ENCODE data around the gene EPHA10. TPM values are rescaled to one million over a fixed set of nuclear protein-coding genes. Genes with fewer than 3 reads are reported as not detected.

Gene EPHA10
- total RNA-seq, 1 experiment from 2014 or later = 1.0 TPM

DNA sequence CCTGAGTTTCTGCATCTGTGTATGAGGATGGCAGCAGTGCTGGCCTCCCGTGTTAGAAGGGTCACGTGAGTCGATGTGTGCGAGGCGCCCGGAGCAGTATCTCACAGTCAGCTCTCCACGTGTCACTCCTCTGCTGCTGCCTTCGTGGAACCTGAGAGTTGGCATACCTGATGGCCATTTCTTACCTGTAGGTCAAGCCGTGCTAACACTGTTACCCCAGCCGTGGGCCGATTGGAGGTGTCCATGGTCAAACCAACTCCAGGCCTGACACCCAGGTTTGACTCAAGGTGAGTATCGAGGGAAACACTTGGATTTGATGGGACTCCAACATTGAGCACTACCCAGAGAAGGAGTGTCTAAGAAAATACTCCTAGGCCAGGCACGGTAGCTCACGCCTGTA lies 61.9 kb downstream of the EPHA10 start:
- no peak for DNase-seq (ENCODE audit: unreplicated experiment)
- Mint-ChIP-seq H3K4me1 (ENCODE audit: insufficient read depth, unreplicated experiment) (no peaks in the 10 kb centered on the region), H3K9me3 (ENCODE audit: unreplicated experiment) (no peaks in the 10 kb centered on the region), H3K27me3 (ENCODE audit: insufficient read depth, unreplicated experiment) (no peaks in the 10 kb centered on the region), H3K27ac (ENCODE audit: low read depth, unreplicated experiment) (no peak overlapping the region), H3K36me3 (ENCODE audit: insufficient read depth, unreplicated experiment) (peaks cover 57% of the 10 kb centered on the region), H3K4me3 (ENCODE audit: unreplicated experiment) (no peak overlapping the region)
- no TSS peak for BruUV-seq (replicated peaks)
- CTCF ChIA-PET = interaction anchor here (0.6 to 1.2 kb wide), 3 partner anchors 44 to 157 kb away, joined by 3 to 5 read pairs (median 3); no protein-coding TSS in a partner anchor
- intact Hi-C loops (cut with micrococcal nuclease) = no loop called here
- POLR2A ChIA-PET = no interaction called here
- TF ChIP-seq, protein P1, sequence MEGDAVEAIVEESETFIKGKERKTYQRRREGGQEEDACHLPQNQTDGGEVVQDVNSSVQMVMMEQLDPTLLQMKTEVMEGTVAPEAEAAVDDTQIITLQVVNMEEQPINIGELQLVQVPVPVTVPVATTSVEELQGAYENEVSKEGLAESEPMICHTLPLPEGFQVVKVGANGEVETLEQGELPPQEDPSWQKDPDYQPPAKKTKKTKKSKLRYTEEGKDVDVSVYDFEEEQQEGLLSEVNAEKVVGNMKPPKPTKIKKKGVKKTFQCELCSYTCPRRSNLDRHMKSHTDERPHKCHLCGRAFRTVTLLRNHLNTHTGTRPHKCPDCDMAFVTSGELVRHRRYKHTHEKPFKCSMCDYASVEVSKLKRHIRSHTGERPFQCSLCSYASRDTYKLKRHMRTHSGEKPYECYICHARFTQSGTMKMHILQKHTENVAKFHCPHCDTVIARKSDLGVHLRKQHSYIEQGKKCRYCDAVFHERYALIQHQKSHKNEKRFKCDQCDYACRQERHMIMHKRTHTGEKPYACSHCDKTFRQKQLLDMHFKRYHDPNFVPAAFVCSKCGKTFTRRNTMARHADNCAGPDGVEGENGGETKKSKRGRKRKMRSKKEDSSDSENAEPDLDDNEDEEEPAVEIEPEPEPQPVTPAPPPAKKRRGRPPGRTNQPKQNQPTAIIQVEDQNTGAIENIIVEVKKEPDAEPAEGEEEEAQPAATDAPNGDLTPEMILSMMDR (IDR thresholded peaks at IDR 0.05; ENCODE audit: unreplicated experiment) = no peak

DNA sequence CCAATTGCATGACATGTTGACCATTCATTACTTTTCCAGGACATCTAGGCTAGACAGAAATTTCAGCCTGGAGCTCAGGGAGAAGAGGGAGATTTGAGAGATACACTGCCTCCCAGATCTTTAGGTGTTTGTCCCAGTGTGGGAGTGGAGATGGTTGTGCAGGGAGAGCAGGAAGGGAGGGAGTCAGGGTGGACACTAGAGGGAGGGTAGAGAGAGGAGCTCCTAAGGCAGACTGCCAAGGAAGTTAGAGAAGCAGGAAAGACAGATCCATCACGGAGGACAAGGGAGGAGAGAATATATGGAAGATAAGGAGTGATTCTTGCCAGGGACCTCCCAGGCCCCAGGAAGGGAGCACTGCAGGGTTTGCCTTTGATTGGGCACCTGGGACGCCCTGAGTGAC lies 63.9 kb downstream of the EPHA10 start:
- TF ChIP-seq, protein P1 (IDR thresholded peaks at IDR 0.05; ENCODE audit: unreplicated experiment) = no peak
- Mint-ChIP-seq H3K27me3 (ENCODE audit: insufficient read depth, unreplicated experiment) (no peaks in the 10 kb centered on the region), H3K4me1 (ENCODE audit: insufficient read depth, unreplicated experiment) (no peaks in the 10 kb centered on the region), H3K27ac (ENCODE audit: low read depth, unreplicated experiment) (no peak overlapping the region), H3K36me3 (ENCODE audit: insufficient read depth, unreplicated experiment) (peaks cover 52% of the 10 kb centered on the region), H3K4me3 (ENCODE audit: unreplicated experiment) (no peak overlapping the region), H3K9me3 (ENCODE audit: unreplicated experiment) (no peaks in the 10 kb centered on the region)
- DNase-seq (ENCODE audit: unreplicated experiment) = no peak
- BruUV-seq (replicated peaks) = no TSS peak
- CTCF ChIA-PET = interaction anchor here (1.9 kb wide), 1 partner anchor 10 kb away, joined by 6 read pairs; a partner anchor contains a TSS
- POLR2A ChIA-PET = interaction anchor here (1.0 to 1.8 kb wide), 2 partner anchors 9 to 10 kb away, joined by 3 to 4 read pairs; partner anchors contain the start of gene CDCA8
- intact Hi-C loops (cut with micrococcal nuclease) = no loop called here

DNA sequence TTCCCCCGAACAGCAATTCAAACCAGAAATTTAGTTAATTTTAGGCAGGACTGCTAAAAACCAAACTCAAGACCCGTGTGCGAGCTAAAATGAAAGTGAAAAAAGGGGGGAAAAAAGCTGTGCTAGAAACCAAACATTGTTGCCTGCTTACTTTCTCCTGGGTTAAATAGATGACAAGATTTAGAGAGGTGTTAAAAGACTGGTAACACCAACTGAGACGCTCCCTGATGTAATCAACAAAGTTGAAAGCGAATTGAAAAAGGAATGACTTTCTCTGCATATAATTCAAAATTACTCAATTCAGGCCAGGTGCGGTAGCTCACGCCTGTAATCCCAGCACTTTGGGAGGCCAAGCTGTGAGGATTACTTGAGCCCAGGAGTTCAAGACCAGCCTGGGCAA lies 65.8 kb downstream of the EPHA10 start:
- ChIA-PET CTCF (interaction anchor here (0.7 kb wide), 1 partner anchor 441 kb away, joined by 3 read pairs; no protein-coding TSS in a partner anchor), POLR2A (interaction anchor here (0.9 to 1.8 kb wide), 2 partner anchors 8 to 109 kb away, joined by 3 read pairs; partner anchors contain the start of genes C1orf122 and YRDC)
- no peak for DNase-seq (ENCODE audit: unreplicated experiment)
- Mint-ChIP-seq H3K27me3 (ENCODE audit: insufficient read depth, unreplicated experiment) (no peaks in the 10 kb centered on the region), H3K27ac (ENCODE audit: low read depth, unreplicated experiment) (no peak overlapping the region), H3K36me3 (ENCODE audit: insufficient read depth, unreplicated experiment) (peaks cover 43% of the 10 kb centered on the region), H3K9me3 (ENCODE audit: unreplicated experiment) (no peaks in the 10 kb centered on the region), H3K4me3 (ENCODE audit: unreplicated experiment) (no peak overlapping the region), H3K4me1 (ENCODE audit: insufficient read depth, unreplicated experiment) (peaks cover 4% of the 10 kb centered on the region)
- BruUV-seq (replicated peaks) = no TSS peak
- TF ChIP-seq, protein P1 (IDR thresholded peaks at IDR 0.05; ENCODE audit: unreplicated experiment) = no peak
- intact Hi-C loops (cut with micrococcal nuclease) = no loop called here

DNA sequence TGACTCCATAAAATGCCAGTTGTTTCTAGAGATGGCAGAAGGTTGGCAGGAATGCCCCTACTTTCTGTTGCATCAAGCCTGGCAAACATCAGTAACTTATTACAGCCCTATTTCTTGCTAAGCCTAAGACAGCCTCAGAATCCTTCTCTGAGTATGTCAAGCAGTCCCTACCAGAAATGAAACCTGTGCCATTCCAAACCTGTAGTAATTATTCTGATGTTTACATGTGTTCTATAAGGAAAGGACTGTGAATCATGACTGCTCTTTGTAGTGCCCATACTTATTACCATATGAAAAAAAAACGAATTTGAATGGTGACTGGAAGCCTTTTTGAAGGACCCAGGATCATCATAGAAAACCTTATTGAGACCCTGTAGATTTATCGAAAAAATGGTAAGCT lies 67.2 kb downstream of the EPHA10 start:
- ChIA-PET CTCF (no interaction called here), POLR2A (no interaction called here)
- intact Hi-C loops (cut with micrococcal nuclease) = no loop called here
- Mint-ChIP-seq H3K27me3 (ENCODE audit: insufficient read depth, unreplicated experiment) (no peaks in the 10 kb centered on the region), H3K4me1 (ENCODE audit: insufficient read depth, unreplicated experiment) (peaks cover 6% of the 10 kb centered on the region), H3K36me3 (ENCODE audit: insufficient read depth, unreplicated experiment) (peaks cover 35% of the 10 kb centered on the region), H3K27ac (ENCODE audit: low read depth, unreplicated experiment) (no peak overlapping the region), H3K4me3 (ENCODE audit: unreplicated experiment) (no peak overlapping the region), H3K9me3 (ENCODE audit: unreplicated experiment) (no peaks in the 10 kb centered on the region)
- TF ChIP-seq, protein P1 (IDR thresholded peaks at IDR 0.05; ENCODE audit: unreplicated experiment) = no peak
- no peak for DNase-seq (ENCODE audit: unreplicated experiment)
- BruUV-seq (replicated peaks) = no TSS peak
